Gastrocnemius medialis (tissue), 4 donors: ENCODE data around the gene MTAP.

Experiments used
- CTCF ChIP-seq, 5 experiments: fragments of 450-650 bp in 3 of 5; fragments of 200-600 bp in 2 of 5; sonication (generic) in 2 of 5; IDR thresholded peaks in 4 of 5; conservative IDR thresholded peaks in 1 of 5; 1 replicate in 4 of 5; 2 replicates in 1 of 5; pipeline ENCODE4 v1.5.1; 2016 to 2019; ENCODE audit warnings: antibody characterized with exemption in 5 of 5, mild to moderate bottlenecking in 3 of 5, moderate library complexity in 3 of 5
- POLR2A ChIP-seq, 2 donors: fragments of 450-650 bp; IDR thresholded peaks; one replicate each; pipeline ENCODE4 v1.6.1; 2017; ENCODE audit warnings: antibody characterized with exemption in 2 of 2, mild to moderate bottlenecking in 2 of 2, moderate library complexity in 2 of 2

- no peak for TF ChIP-seq POLR2A (IDR thresholded peaks at IDR 0.05)
- no peak for TF ChIP-seq CTCF (IDR thresholded peaks at IDR 0.05 in 4 of 5, conservative IDR thresholded peaks at IDR 0.05 in 1 of 5)
These were observed 169.9 kb downstream of the MTAP start for GRCh38 chr9:21972361-21972760.
